Measurements from ENCODE around the gene PELI2. TPM values are rescaled to one million over a fixed set of nuclear protein-coding genes. Genes with fewer than 3 reads are reported as not detected.

PELI2 gene
- total RNA-seq, 2 experiments from 2014 or later = 2.2 to 3.8 TPM

- intact Hi-C loops (cut with DNase I, micrococcal nuclease) = loop anchor here (1.0 to 10.0 kb wide), 4 partner anchors 476 to 894 kb away; no protein-coding TSS in a partner anchor
- no peaks in the 10 kb centered on the region for H3K27me3 Mint-ChIP-seq
- no peak overlapping the region for H3K27ac Mint-ChIP-seq
- peaks cover 3% of the 10 kb centered on the region for H3K4me1 Mint-ChIP-seq
- ChIA-PET CTCF (interaction anchor here (0.9 to 2.0 kb wide), 9 partner anchors 19 to 627 kb away, joined by 3 to 10 read pairs (median 4); no protein-coding TSS in a partner anchor), POLR2A (no interaction called here)
- H3K36me3 Mint-ChIP-seq (ENCODE audit: low read depth) = no peaks in the 10 kb centered on the region
- ATAC-seq = no peak
- no peak for DNase-seq
- H3K9me3 Mint-ChIP-seq (ENCODE audit: low read depth) = no peaks in the 10 kb centered on the region
- no peak overlapping the region for H3K4me3 Mint-ChIP-seq
These were observed 222.7 kb downstream of the PELI2 start for GRCh38 chr14:56340932-56341331.

- POLR2A ChIA-PET = interaction anchor here (0.6 kb wide), 1 partner anchor 58 kb away, joined by 10 read pairs; no protein-coding TSS in a partner anchor
- DNase-seq (no peak), ATAC-seq (no peak)
- CTCF ChIA-PET = interaction anchor here (0.6 to 1.5 kb wide), 3 partner anchors 8 to 104 kb away, joined by 3 to 4 read pairs (median 3); no protein-coding TSS in a partner anchor
- H3K36me3 Mint-ChIP-seq (ENCODE audit: low read depth) = no peaks in the 10 kb centered on the region
- no peak overlapping the region for H3K27ac Mint-ChIP-seq
- intact Hi-C loops (cut with DNase I, micrococcal nuclease) = loop anchor here in 1 of 2 experiments (2.0 to 10.0 kb wide), 2 partner anchors 477 to 895 kb away; no protein-coding TSS in a partner anchor
- H3K9me3 Mint-ChIP-seq (ENCODE audit: low read depth) = no peaks in the 10 kb centered on the region
- H3K4me1 Mint-ChIP-seq = peaks cover 3% of the 10 kb centered on the region
- H3K27me3 Mint-ChIP-seq = no peaks in the 10 kb centered on the region
- H3K4me3 Mint-ChIP-seq = no peak overlapping the region
These were observed 223.7 kb downstream of the PELI2 start for GRCh38 chr14:56341766-56342493.

- CTCF ChIA-PET = interaction anchor here (0.6 to 1.5 kb wide), 7 partner anchors 9 to 654 kb away, joined by 3 to 4 read pairs (median 3); no protein-coding TSS in a partner anchor
- Mint-ChIP-seq H3K9me3 (ENCODE audit: low read depth) (no peaks in the 10 kb centered on the region), H3K4me3 (no peak overlapping the region), H3K27me3 (no peaks in the 10 kb centered on the region), H3K4me1 (peaks cover 3% of the 10 kb centered on the region), H3K36me3 (ENCODE audit: low read depth) (no peaks in the 10 kb centered on the region), H3K27ac (no peak overlapping the region)
- intact Hi-C loops (cut with DNase I, micrococcal nuclease) = loop anchor here in 1 of 2 experiments (10.0 kb wide), 1 partner anchor 478 kb away; no protein-coding TSS in a partner anchor
- ATAC-seq (no peak), DNase-seq (no peak)
- POLR2A ChIA-PET = interaction anchor here (0.6 kb wide), 1 partner anchor 57 kb away, joined by 10 read pairs; no protein-coding TSS in a partner anchor
These were observed 224.3 kb downstream of the PELI2 start for GRCh38 chr14:56342494-56342942.

- DNase-seq = no peak
These were observed 231.7 kb downstream of the PELI2 start for GRCh38 chr14:56349960-56350359.

More at GRCh38 chr14:56349960-56350359, 231.7 kb downstream of the PELI2 start:
- Mint-ChIP-seq H3K27ac (no peak overlapping the region), H3K27me3 (no peaks in the 10 kb centered on the region), H3K4me3 (no peak overlapping the region), H3K9me3 (ENCODE audit: low read depth) (peaks cover 7% of the 10 kb centered on the region), H3K4me1 (no peaks in the 10 kb centered on the region), H3K36me3 (ENCODE audit: low read depth) (peaks cover 4% of the 10 kb centered on the region)
- POLR2A ChIA-PET = no interaction called here
- CTCF ChIA-PET = no interaction called here
- no peak for ATAC-seq
- intact Hi-C loops (cut with DNase I, micrococcal nuclease) = loop anchor here in 1 of 2 experiments (10.0 kb wide), 1 partner anchor 485 kb away; no protein-coding TSS in a partner anchor

Measured in activated CD4-positive, alpha-beta T cell treated with anti-CD3 and anti-CD28 coated beads for 36 hours (primary cell).